Mucosa of gallbladder (tissue), 1 donor: ENCODE results near the gene SLC35F3. TPM values are rescaled to one million over a fixed set of nuclear protein-coding genes. Genes with fewer than 3 reads are reported as not detected.
A peak's percentile ranks its signal among the peaks of the same experiment; 100 is the strongest.

ENCODE experiments used
- DNase-seq: peaks from one replicate; pipeline ENCODE4 v3.0.0-alpha.2; 2020; ENCODE audit warnings: low spot score
- total RNA-seq: library from RNA; stranded (reverse); gene quantifications from one replicate; pipeline ENCODE4 v1.2.1, GENCODE V29; 2021
- donor health status: DM: no; HTN: no; CAD: no.

Gene SLC35F3
- total RNA-seq, 1 donor from 2014 or later = 0.12 TPM

DNA sequence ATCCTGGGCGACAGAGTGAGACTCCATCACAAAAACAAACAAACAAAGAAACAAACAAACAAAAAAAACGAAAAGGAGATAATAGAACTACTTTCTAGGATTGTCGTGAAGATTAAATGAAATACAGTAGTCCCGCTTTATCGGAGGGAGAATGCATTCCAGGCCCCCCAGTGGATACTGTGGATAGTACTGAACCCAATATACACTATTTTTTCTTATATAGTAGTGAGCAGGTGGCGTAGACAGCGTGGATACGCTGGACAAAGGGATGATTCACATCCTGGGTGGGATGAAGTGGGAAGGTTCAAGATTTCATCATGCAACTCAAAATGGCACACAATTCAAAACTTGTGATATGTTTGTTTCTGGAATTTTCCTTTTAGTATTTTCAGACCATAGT, 8.0 kb downstream of the SLC35F3 start:
- DNase-seq = no peak

DNA sequence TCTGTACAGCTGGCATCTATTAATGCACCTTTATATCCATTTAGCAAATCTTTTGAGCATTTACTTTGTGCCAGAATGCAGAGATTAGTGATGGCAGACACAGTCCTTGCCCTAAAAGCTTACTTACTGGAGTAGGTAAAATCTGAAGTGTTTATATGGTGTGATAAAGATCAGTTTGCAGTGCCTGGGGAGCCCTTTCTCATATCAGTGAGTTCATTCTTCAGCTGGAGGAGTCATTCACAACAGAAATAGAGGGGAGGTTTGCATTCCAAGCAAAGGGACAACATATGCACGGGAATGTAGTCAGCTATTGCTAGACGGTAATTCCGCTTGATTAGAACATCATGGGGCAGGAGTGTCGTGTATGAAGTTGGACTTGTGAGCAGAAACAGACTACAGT, 8.4 kb downstream of the SLC35F3 start:
- DNase-seq = no peak

DNA sequence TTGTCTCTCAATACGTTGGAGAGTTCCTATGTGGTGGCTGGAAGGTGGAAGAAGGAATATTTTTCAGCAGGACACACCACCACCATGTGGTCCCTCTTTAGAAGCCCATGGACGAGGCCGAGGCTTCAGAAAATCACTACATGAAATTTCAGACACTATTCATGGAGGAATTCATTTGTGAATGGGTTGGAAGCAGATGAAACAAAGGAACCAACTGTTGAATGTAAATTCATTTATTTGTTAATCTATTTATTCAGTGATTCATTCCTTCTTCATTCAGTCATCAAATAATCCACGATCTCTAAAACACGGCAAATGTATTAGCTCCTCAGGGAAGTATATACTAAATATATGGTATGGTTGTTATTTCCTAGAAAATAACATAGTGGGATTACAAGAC, 12.2 kb downstream of the SLC35F3 start:
- DNase-seq = no peak

DNA sequence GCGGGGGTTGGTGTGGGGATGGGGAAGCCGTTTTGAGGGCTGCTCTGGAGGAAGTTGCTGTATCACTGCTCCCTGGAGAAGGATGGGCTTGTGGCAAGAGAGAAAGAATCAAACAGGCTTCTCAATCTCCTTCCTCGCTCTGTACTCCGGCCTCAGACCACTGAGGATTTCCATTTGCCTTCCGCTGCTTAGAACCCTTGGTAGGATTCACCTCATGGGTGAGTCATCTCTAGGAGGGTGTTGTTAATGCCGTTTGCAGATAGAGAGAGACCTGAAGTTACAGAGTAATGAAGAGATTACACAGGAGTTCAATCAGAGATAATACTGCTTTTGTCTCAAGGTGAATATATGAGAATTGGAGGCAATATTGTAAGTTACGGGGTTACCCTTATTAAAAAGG, 15.3 kb downstream of the SLC35F3 start:
- no peak for DNase-seq

DNA sequence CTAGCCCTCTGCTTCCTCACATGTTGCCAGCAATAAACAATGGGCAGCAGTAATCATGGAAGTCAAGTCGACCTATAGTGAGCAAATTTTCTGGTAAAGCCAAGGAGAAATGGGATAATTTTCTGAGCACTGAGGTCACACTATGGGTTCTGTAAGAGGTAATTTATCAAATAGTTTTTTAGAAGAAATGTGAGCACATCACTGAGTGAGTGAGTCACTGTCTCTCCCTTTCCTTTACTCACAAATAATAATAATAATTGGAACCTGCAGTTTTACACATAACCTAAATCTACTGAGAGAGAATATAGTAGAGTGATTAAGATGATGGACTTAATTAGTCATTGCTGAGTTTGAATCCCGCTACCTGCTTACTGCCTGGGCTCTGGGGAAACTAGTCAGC, 23.6 kb downstream of the SLC35F3 start:
- no peak for DNase-seq

DNA sequence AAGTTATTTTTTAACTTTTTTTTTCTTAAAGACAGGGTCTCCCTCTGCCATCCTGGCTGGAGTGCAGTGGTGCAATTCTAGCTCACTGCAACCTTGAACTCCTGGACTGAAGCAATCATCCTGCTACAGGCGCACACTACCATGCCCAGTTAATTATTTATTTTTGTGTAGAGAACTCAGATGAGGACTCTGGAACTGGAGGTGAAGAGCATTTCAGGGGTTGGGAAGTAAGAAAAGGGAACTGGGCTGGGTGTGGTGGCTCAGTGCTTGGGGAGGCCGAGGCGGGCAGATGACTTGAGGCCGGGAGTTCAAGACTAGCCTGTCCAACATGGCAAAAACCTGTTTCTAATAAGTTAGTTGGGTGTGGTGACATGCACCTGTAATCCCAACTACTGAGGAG, 28.9 kb downstream of the SLC35F3 start:
- DNase-seq = no peak

DNA sequence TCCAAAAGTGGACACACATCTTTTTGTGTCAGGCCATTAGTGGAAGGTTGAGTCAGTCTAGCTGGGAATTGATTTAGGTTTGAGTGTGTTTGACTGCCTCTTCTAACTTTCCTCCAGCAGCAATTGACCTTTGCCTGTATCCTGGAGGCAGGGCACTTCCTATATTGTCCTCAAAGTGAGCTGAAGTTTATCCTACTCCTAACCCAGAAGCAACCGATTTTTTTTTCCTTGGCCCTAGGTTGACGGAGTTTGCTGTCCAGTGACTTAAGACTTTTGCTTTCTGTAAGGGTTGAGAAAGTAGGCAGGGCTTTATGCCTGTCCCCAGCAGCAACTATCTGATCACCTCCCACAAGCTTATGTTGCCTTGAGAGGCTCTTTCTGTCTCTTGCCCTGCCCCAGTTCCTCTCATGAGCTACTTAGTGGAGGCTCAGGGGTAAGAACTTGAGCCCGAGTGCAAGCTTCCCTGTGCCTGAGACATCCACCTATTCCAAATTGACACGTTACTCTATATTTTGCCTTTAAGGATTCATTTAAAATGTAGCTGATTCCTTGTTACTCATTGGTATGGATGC, 30.9 kb downstream of the SLC35F3 start:
- no peak for DNase-seq

DNA sequence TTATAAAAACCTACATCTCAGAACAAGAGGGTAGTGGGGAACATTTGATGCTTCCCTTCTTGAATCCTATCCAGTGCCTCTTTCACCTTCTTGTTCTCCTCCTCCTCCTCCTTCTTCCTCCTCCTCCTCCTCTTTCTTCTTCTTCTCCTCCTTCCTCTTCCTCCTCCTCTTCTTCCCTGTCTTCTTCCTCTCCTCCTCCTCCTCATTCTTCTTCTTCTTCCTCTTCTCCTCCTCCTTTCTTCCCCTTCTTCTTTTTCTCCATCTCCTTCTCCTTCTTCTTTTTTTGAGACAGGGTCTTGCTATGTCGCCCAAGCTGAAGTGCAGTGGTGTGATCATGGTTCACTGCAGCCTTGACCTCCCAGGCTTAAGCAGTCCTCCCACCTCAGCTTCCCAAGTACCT, 31.9 kb downstream of the SLC35F3 start:
- DNase-seq = no peak

DNA sequence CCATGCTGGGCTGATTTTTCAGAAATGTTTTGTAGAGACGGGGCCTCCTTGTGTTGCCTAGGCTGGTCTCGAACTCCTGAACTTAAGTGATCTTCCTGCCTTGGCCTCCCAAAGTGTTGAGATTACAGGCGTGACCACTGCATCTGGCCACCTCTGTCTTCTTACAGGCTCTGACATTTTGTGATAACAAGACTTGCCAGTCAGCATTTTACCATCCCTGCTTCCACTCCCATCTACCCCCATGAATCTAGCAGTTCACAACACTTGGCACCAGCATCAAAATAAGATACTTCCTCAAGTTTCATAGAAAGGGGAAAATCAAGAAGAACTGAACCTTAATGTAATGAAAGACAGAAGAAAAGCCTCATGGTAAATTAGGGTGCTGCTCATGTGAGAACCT, 32.4 kb downstream of the SLC35F3 start:
- no peak for DNase-seq

DNA sequence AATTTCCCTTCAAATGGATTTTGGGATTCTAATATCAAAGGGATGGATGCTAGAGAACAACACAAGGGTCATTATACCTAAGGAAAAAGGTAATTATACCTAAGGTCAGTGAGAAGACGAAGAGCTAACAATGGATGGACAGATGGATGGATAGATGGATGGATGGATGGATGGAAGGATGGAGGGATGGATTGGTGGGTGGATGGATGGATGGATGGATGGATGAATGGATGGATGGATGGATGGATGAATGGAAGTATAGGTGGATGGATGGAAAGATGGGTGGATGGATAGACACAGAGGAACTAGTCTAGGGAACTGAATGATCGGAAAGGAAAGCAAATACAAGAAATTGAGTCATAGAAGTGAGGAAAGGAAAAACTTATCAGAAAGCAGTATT, 34.0 kb downstream of the SLC35F3 start:
- DNase-seq = no peak

DNA sequence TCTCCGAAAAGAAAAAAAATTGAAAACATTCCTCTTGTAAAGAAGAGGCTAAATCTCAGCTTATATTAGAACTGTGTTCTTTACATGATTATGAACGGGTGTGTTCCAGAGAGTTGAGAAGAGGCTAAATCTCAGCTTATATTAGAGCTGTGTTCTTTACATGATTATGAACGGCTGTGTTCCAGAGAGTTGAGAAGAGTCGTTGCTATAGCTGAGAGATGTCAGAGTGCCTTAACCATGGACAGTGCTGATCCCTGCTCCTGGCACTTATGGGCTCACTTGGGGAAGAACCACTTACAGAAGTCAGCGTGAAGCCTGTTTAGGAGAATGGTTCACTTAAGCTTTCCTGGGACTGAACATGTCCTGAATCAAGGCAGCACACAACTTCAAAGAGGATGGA, 35.0 kb downstream of the SLC35F3 start:
- no peak for DNase-seq

DNA sequence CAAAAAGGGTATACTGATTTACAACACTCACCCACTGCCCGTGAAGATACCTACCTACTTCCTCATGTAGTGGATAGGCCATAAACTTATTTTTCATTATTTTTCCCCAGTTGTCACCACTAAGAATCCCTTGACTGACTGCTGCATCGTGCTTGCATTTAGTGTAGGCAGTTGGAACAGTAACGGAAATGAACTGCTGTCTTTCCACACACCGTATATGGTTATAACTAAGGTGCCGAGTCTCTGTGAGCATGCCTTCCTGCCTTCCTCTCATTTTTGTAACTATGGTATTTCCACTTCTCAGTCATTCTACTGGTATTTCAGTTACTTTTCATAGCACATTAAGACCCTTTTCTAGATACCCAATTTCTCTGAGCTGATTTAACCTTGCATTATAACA, 36.4 kb downstream of the SLC35F3 start:
- DNase-seq = no peak

DNA sequence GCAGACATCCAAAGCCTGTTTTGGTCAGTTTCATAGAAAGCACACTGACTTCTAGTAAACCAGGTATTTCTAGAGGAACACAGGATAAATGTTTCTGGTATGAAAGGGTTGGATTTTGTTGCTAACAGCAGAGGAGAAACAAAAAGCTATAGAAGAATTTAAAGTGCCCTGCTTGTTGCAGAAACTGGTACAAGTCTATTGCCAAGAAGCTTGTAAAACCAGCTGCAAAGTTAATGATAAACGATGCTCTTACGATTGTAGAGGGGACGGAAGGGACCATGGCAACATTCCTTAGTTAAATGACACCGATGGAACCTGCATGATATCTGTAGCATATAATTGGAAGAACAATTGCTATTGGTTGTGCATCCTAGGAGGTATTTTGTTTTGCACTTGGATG, 40.1 kb downstream of the SLC35F3 start:
- DNase-seq = no peak

DNA sequence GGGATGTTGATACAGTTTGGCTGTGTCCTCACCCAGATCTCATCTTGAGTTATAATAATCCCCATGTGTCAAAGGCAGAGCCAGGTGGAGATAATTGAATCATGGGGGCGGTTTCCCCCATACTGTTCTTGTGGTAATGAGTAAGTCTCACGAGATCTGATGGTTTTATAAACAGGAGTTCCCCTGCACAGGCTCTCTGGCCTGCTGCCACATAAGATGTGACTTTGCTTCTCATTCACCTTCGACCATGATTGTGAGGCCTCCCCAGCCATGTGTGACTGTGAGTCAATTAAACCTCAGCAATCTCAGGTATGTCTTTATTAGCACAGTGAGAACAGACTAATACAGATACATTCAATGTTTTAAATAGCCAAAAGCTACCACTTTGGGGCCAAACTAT, 41.1 kb downstream of the SLC35F3 start:
- DNase-seq = peak; percentile 30

DNA sequence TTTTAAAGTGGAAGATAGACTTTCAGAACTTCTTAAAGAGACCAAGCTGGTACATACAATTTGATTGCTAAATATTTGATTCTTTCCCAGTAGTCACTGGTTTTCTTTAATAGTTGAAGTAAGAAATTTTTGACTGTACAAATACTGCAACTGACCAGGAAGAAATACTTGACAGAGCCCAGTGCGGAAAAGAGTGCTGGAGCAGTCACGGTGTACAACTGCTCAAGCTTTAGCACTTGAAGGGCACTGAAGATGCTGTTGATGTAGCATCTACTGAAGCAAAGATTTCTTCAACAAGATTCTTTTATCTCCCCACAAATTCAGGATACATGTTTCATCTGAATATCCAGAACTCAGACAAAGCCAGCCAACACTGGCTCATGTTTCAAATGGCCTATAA, 41.5 kb downstream of the SLC35F3 start:
- no peak for DNase-seq

DNA sequence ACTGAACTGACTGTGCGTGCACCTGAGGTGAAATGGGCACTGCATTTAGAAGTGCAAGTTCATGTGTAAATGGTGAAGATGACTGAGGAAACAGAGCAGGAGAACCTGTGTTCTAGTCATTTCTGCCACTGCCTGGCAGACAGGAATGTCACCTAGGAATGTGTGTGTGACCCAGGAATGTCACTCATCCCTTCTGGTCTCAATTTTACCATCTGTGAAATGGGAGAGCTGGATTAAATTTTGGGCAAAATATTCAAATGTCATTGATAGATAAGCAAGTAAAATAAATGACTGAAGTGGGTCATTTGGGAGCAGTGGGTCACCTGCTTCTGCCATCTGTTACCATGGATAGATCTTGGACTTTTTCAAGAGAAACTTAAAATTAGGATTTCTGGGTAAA, 42.2 kb downstream of the SLC35F3 start:
- no peak for DNase-seq

DNA sequence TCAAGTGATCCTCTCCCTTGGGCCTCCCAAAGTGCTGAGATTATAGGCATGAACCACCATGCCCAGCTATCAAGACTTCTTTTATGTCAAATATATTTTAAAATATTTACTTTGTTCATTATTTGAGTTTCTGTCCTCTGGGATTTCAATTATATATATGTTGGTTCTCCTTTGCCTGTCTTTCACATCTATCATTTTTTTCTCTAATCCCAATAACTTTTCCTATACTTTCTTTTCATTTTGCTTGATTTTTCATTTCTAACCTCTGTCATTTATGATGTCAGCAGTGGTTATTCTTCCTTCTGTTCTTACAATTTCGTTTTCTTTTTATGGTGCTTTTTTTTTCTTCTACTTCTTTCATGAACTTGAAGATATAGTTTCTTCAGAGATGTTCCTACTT, 47.3 kb downstream of the SLC35F3 start:
- no peak for DNase-seq

DNA sequence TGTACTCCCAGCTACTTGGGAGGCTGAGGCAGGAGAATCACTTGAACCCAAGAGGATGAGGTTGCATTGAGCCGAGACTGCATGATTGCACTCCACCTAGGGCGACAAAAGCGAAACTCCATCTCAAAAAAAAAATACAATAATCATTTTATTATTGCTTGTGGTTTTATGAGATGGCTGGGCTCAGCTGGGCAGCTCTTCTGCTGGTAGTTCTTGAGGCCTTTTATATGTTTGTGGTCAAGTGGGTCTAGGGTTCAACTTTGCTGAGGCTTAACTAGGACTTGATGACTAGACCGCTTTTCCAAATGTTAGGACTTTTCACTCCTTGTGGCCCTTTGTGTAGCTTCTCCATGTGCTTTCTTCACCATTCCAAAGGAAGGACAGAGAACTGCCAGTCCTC, 53.2 kb downstream of the SLC35F3 start:
- DNase-seq = no peak

DNA sequence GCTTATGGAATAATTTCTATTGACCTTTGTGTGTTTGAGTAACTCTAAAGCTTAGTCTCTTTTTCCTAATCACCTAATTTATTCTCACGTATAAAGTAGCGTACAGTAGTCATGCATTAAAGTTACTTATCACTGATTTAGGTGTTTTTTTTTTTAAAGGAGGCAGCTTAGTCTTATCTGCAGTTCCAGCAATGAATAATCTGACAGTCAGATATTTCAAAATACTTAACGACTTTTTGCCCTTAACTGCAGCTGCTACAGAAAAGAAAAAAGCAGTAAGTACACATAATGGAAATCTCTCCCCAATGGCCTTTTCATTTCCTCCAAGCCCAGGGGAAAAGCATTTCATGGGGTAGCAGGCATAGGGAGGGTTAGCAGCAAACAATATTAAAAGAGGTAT, 54.6 kb downstream of the SLC35F3 start:
- DNase-seq = no peak

DNA sequence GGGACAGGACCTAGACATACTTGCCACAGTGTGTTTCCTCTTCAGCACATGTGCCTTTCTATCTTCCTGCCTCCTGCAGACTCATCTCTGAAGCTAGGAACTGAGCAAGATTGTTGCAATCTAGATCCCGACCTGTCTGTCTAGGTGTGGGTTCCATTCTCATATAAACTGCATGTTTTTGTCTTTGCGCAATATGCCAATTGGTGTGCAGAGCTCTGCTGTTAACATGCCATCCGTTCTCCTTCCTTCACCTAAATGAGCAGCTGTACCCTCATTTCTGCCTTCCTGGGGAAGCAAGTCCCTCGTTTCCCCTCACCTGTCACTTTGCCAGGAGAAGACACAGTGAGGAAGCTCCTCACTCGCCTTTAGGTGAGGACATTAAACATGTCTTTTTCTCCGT, 55.5 kb downstream of the SLC35F3 start:
- DNase-seq = no peak

DNA sequence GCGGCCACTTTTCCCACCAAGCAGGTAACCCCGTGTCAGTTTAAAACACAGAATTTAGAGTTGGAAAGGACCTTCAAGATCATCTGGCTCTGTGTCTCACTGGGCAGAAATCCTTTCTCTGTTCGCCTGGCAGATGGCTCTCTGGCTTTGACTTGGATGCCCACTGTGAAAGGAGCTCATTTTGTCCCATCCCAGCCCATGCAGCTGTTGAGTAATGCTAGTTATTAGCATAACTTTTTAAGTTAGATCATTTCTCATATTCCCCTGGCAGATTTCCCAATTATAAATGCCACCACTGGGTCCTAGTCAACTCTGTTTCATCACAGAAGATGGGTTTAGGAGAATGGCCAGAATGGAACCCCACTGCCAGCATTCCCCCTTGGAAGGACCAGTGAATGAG, 55.9 kb downstream of the SLC35F3 start:
- DNase-seq = no peak

DNA sequence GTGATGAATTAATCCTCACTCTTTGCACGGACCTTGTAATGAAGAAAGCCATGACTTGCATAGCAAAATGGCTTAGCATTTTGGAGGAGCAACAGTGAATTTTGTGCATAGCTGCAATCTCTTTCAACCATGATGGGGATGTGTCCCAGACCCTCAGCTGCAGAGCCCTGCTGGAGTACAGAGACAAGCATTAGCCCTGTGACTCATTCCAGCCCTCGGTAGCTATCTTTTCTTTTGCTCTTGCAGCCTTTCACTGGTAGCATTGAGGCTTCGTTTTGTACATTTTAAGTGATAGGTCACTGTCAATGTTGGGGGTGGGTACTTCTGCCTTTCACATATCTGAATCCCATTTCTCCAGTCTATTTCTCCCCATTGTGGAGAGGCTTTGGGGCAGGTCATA, 58.4 kb downstream of the SLC35F3 start:
- no peak for DNase-seq

DNA sequence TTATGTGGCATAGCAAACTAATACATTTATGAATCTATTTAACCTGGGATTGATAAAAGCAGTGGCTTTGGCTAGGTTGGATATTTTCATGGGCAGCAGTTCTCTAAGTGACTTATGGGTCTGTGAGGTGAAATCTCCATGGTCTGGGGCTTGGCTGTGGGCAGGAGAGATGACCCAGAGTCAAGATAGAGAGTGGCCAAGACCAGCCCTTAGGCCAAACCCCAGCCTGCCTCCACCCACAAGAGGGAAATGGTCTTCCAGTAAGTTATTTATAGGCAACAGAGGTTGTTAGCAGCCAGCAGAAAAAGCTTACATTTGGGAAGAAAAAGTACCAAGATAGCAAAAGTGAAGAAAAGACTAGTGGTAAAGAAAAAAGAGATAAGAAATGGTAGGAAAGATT, 61.4 kb downstream of the SLC35F3 start:
- DNase-seq = no peak

DNA sequence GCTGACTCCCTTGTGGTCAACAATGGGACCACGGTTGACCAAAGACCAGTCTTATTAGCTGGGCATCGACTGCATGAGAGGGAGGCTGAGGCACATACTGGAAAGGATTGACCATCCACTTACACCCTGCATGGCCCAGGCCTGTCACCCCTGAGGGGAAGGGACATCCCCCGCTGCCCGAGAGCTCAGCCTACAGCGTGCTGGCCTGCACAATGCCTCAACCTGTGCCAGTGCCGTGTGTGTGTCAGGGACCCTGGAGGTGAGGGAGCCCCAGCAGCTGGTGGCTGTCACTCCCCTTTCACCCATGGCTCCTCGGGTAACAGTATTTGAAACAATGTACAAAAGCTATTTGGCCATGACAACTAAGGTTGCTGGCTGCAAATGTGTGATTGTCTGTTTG, 67.3 kb downstream of the SLC35F3 start:
- DNase-seq = no peak

DNA sequence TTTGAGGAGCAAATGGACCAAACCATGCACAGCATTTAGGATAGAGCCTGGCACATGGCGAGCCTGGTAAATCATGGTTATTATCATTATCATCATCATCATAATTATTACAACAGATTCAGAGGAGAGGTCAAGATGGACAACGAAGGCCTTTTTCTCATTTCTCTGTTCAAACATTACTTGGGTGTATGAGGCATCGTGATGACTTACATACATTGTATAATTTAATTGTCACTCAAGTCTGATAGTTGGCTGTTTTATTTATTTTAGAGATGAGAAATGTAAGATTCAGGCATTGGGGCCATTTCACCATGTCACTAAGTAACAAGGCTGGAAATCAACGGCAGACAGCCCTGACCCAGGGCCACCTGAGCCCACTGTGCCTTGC, 68.1 kb downstream of the SLC35F3 start:
- no peak for DNase-seq
